Heart left ventricle (tissue), 16 donors: ENCODE results near the gene FILIP1. TPM values are rescaled to one million over a fixed set of nuclear protein-coding genes. Genes with fewer than 3 reads are reported as not detected.

ENCODE experiments used
- ATAC-seq, 4 donors: fragments of 200-7000 bp; cut with Tn5 transposase; one replicate each; pipeline ENCODE4 v1.9.1; 2020 to 2022; ENCODE audit warnings: moderate library complexity in 4 of 4, mild to moderate bottlenecking in 3 of 4, moderate number of reproducible peaks in 1 of 4
- DNase-seq, 5 donors: peaks; one replicate each; pipeline ENCODE4 v3.0.0-alpha.2; 2020
- H3K27ac ChIP-seq, 12 donors: fragments of 200-600 bp; sonication (generic) in 4 of 12; one replicate each; pipeline versions ENCODE4 v1.5.0 to v1.8.0; 2016 to 2022; ENCODE audit warnings: mild to moderate bottlenecking in 2 of 12
- H3K27me3 ChIP-seq, 9 donors: fragments of 200-600 bp; sonication (generic) in 2 of 9; one replicate each; pipeline versions ENCODE4 v1.5.1 to v1.8.0; 2016 to 2022; ENCODE audit warnings: mild to moderate bottlenecking in 3 of 9
- H3K36me3 ChIP-seq, 9 donors: fragments of 200-600 bp; sonication (generic) in 2 of 9; one replicate each; pipeline versions ENCODE4 v1.5.0 to v1.8.0; 2018 to 2022; ENCODE audit warnings: mild to moderate bottlenecking in 2 of 9
- H3K4me1 ChIP-seq, 12 donors: fragments of 200-600 bp; sonication (generic) in 4 of 12; one replicate each; pipeline versions ENCODE4 v1.5.0 to v1.8.0; 2016 to 2022; ENCODE audit warnings: mild to moderate bottlenecking in 3 of 12
- H3K4me3 ChIP-seq, 12 donors: fragments of 200-600 bp; sonication (generic) in 4 of 12; one replicate each; pipeline versions ENCODE4 v1.5.0 to v1.8.0; 2017 to 2022; ENCODE audit warnings: mild to moderate bottlenecking in 9 of 12, moderate library complexity in 4 of 12
- H3K9me3 ChIP-seq, 12 donors: fragments of 200-600 bp; sonication (generic) in 4 of 12; one replicate each; pipeline versions ENCODE4 v1.5.0 to v1.8.0; 2016 to 2022; ENCODE audit warnings: mild to moderate bottlenecking in 1 of 12
- POLR2A ChIP-seq, 2 donors: fragments of 450-650 bp; IDR thresholded peaks; one replicate each; pipeline ENCODE4 v1.6.1; 2017; ENCODE audit warnings: antibody characterized with exemption in 2 of 2, mild to moderate bottlenecking in 2 of 2, moderate library complexity in 2 of 2
- WGBS, 4 donors: extraction: QIAGEN DNeasy Blood & Tissue Kit in 2 of 4; methylation state at CpG; one replicate each; pipeline versions ENCODE4 v1.1.5 to v1.1.7; 2013 to 2018; 5-methylcytosine and 5-hydroxymethylcytosine counted together
- intact Hi-C, 10 donors: fragments of 100-400 bp; cut with DNase I; formaldehyde crosslinking; loops; one replicate each; pipeline versions ENCODE4 v1.11.1 to v1.14.2; 2022
- polyA plus RNA-seq, 2 donors: library from polyadenylated mRNA; stranded (reverse); fragments of 200-250 nt; gene quantifications; one replicate each; pipeline ENCODE4 v1.2.3, GENCODE V29; 2013
- total RNA-seq, 9 donors: library from RNA; depleted of rRNA in 2 of 9; stranded (reverse); fragments of >200 nt in 2 of 9; fragmentation: NEBNext Ultra II Directional in 3 of 9; extraction: Animal tissue kit (Norgen Biotek cat#: 25700) in 3 of 9; gene quantifications; one replicate each; pipeline versions ENCODE4 v1.1.0 to v1.2.4, GENCODE V29; 2016 to 2023
- TF ChIP-seq, protein P1 (sequence below), 12 donors: fragments of 200-600 bp; sonication (generic) in 4 of 12; IDR thresholded peaks; one replicate each; pipeline versions ENCODE4 v1.5.0 to v1.8.0; 2018 to 2022; ENCODE audit warnings: antibody characterized with exemption in 12 of 12, mild to moderate bottlenecking in 5 of 12
- donor health status: ischemic (EF 13 %, LVEDD 7.1; RV severe dilation, severe dysfunction).
- donor health status: healthy with polysubstance abuse.
- donor health status: DM: no; HTN: yes; CAD: no.
- donor health status: DM: no; HTN: no; CAD: no.
- donor health status: ischemic (EF 25% LVEDD 6.9; RV normal size, moderate dysfunction).
- donor health status: ischemic (EF 25% LVEDD 5.7; RV mildly dilated, moderate dysfunction).
- donor health status: healthy.
- donor health status: DM: yes; HTN: yes; CAD: no.
- donor health status: ischemic (EF 35%, LVEDD 5.7; RV mildly dilated, moderate dysfunction).
- donor health status: nonischemic (EF 11% LVEDD 7.7; RV severe dilation, severe dysfunction).
- donor health status: DM: yes; HTN: yes; CAD: no.
- donor health status: PGD.
- donor health status: ischemic (EF 29% LVEDD 5.4; RV normal size, mild dysfunction).
- donor health status: nonischemic (EF 23%, LVEDD 6.1; RV moderate dilation, normal function).

FILIP1 gene
- total and polyA plus RNA-seq, 11 donors = 49.2 to 230 (median 158) TPM

DNA sequence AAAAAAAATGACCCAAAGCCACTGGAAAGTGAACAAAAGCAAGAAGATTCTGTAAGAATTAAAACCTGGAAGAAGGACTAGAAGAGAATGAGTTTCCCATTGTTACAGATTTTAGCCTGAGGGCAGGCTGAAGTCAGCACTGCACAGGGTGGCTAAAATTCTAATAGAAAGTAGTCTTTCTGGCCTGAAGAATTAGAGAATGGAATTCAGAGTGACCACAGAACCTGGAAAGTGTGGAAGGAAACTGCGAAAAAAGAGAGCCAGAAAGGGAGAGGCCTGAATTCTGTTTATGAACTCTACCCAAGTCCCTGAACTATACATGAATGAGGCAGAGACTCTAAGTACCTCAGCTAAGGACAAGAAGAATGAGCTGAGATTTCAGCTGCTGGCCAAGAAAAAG lies 38.9 kb upstream of the FILIP1 start:
- WGBS, 4 donors = 89 to 98% (median 95%) methylated on average over 1 of the region's 1 CpG
- ATAC-seq = no peak

DNA sequence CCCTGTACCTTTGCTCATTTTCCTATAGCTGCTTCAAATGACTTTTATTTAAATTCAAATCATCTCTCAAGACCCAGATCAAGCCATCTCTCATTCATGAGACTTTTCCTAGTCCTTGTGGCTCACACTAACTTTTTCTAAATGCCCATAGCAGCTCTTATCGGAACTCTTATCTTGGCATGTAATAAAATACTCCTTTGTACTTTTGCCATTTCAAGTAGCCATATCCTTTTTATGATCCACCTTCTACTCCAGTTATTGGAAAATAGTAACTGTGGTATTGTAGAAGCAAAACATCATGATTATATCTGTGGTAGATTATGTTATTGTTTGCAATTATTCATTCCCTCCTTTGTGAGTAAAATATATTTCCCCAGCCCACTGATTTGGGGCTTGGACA lies 37.6 kb upstream of the FILIP1 start:
- Histone ChIP-seq H3K36me3 (no peaks in the 10 kb centered on the region), H3K4me1 (no peaks in the 10 kb centered on the region), H3K9me3 (no peaks in the 10 kb centered on the region), H3K27me3 (no peaks in the 10 kb centered on the region), H3K4me3 (no peak overlapping the region), H3K27ac (no peak overlapping the region)
- TF ChIP-seq, protein P1, sequence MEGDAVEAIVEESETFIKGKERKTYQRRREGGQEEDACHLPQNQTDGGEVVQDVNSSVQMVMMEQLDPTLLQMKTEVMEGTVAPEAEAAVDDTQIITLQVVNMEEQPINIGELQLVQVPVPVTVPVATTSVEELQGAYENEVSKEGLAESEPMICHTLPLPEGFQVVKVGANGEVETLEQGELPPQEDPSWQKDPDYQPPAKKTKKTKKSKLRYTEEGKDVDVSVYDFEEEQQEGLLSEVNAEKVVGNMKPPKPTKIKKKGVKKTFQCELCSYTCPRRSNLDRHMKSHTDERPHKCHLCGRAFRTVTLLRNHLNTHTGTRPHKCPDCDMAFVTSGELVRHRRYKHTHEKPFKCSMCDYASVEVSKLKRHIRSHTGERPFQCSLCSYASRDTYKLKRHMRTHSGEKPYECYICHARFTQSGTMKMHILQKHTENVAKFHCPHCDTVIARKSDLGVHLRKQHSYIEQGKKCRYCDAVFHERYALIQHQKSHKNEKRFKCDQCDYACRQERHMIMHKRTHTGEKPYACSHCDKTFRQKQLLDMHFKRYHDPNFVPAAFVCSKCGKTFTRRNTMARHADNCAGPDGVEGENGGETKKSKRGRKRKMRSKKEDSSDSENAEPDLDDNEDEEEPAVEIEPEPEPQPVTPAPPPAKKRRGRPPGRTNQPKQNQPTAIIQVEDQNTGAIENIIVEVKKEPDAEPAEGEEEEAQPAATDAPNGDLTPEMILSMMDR (IDR thresholded peaks at IDR 0.05) = no peak
- TF ChIP-seq POLR2A (IDR thresholded peaks at IDR 0.05) = no peak
- 74 to 84% (median 79%) methylated on average over 1 of the region's 1 CpG for WGBS, 4 donors
- no peak for ATAC-seq
- DNase-seq = no peak
- intact Hi-C loops = no loop called here

More for the DNA sequence above, 38.9 kb upstream of the FILIP1 start:
- H3K4me1 ChIP-seq = no peaks in the 10 kb centered on the region
- no peak for TF ChIP-seq POLR2A (IDR thresholded peaks at IDR 0.05)
- TF ChIP-seq, protein P1 (IDR thresholded peaks at IDR 0.05) = no peak
- DNase-seq = no peak
- intact Hi-C loops = no loop called here
- no peaks in the 10 kb centered on the region for H3K9me3 ChIP-seq
- H3K27me3 ChIP-seq = no peaks in the 10 kb centered on the region
- H3K4me3 ChIP-seq = no peak overlapping the region
- no peaks in the 10 kb centered on the region for H3K36me3 ChIP-seq
- H3K27ac ChIP-seq = no peak overlapping the region

DNA sequence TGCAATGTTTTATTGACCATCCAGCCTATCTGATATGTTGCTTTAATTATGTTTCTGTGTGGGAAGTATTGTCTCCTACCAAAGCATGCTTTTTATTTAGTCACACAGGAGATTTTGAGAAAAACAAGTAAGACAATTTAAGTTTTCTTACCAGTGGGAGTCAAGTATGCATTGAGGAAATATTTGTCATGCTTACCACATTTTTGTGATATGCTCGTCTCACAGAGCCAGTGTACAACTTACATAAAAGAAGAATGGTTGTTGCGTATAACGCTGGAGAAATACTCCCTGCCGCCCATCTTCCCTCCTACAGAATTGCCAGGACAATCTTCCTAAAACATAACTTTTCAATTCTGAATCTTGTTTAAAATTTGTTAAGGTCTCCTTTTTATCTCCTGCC lies 37.1 kb upstream of the FILIP1 start:
- DNase-seq (no peak), ATAC-seq (no peak)
- TF ChIP-seq, protein P1 (IDR thresholded peaks at IDR 0.05) = no peak
- no peak for TF ChIP-seq POLR2A (IDR thresholded peaks at IDR 0.05)
- H3K27ac ChIP-seq = no peak overlapping the region
- intact Hi-C loops = no loop called here
- no peaks in the 10 kb centered on the region for H3K36me3 ChIP-seq
- H3K4me1 ChIP-seq = no peaks in the 10 kb centered on the region
- WGBS, 4 donors = 80 to 86% (median 84%) methylated on average over 4 of the region's 4 CpGs
- no peaks in the 10 kb centered on the region for H3K27me3 ChIP-seq
- no peak overlapping the region for H3K4me3 ChIP-seq
- no peaks in the 10 kb centered on the region for H3K9me3 ChIP-seq

DNA sequence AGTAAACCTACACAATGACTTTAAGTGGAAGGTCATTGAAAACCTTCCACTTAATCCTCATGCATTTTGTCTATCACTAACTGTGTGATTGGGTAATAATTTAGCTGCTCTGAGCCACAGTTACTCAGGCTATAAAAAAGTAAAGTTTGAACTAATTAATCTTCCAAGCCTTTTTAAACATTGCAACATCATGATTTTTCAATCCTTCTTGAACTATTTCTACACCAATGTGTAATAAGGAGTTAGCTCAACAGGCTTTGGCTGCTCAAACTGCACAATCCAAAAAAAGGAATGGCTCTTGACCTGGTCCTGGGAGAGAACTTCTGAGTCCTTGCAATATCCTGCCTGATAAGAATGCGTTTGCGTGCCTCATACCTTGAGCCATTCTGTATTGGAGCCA lies 34.8 kb upstream of the FILIP1 start:
- TF ChIP-seq POLR2A (IDR thresholded peaks at IDR 0.05) = no peak
- TF ChIP-seq, protein P1 (IDR thresholded peaks at IDR 0.05) = no peak
- WGBS, 4 donors = 45 to 63% (median 55%) methylated on average over 2 of the region's 2 CpGs
- Histone ChIP-seq H3K27ac (no peak overlapping the region), H3K36me3 (no peaks in the 10 kb centered on the region), H3K27me3 (no peaks in the 10 kb centered on the region), H3K4me3 (no peak overlapping the region), H3K4me1 (peaks cover 0 to 9% (median 0%) of the 10 kb centered on the region in 12 donors), H3K9me3 (no peaks in the 10 kb centered on the region)
- intact Hi-C loops = loop anchor here in 8 of 10 donors (2.0 to 10.0 kb wide), 6 partner anchors 160 to 266 kb away; no protein-coding TSS in a partner anchor
- ATAC-seq (no peak), DNase-seq (no peak)
